Activated naive CD4-positive, alpha-beta T cell treated with anti-CD3 and anti-CD28 coated beads, Interleukin-2, amount 50 U/mL, for 16 hours (primary cell): ENCODE results near the gene HELB.

Source experiments
- DNase-seq: peaks from one replicate; pipeline ENCODE4 v3.0.0-alpha.2; 2020

HELB gene

GRCh38 chr12:66304296-66304900, 2.1 kb downstream of the HELB start:
- DNase-seq, result no peak

- DNase-seq, result no peak
These were observed 7.3 kb downstream of the HELB start for GRCh38 chr12:66309606-66310005.

GRCh38 chr12:66312189-66312588, 9.9 kb downstream of the HELB start:
- no peak for DNase-seq

- DNase-seq, result no peak
These were observed 12.0 kb downstream of the HELB start for GRCh38 chr12:66314278-66314677.

- no peak for DNase-seq
These were observed 17.1 kb downstream of the HELB start for GRCh38 chr12:66319266-66319954.

GRCh38 chr12:66320996-66321395, 18.7 kb downstream of the HELB start:
- no peak for DNase-seq

GRCh38 chr12:66321435-66321834, 19.1 kb downstream of the HELB start:
- DNase-seq, result no peak

GRCh38 chr12:66323017-66323416, 20.7 kb downstream of the HELB start:
- DNase-seq, result no peak

- no peak for DNase-seq
These were observed 27.6 kb downstream of the HELB start for GRCh38 chr12:66329941-66330340.

GRCh38 chr12:66331016-66331415, 28.7 kb downstream of the HELB start:
- no peak for DNase-seq

- no peak for DNase-seq
These were observed 29.5 kb downstream of the HELB start for GRCh38 chr12:66331814-66332213.

GRCh38 chr12:66335746-66336145, 33.5 kb downstream of the HELB start:
- DNase-seq, result no peak

- no peak for DNase-seq
These were observed 35.2 kb downstream of the HELB start for GRCh38 chr12:66337381-66338010.

- DNase-seq, result no peak
These were observed 37.8 kb downstream of the HELB start for GRCh38 chr12:66340131-66340530.

GRCh38 chr12:66341126-66341525, 38.8 kb downstream of the HELB start:
- no peak for DNase-seq

GRCh38 chr12:66345212-66345611, 42.9 kb downstream of the HELB start:
- DNase-seq, result no peak

GRCh38 chr12:66345956-66346355, 43.7 kb downstream of the HELB start:
- DNase-seq, result no peak

- no peak for DNase-seq
These were observed 49.0 kb downstream of the HELB start for GRCh38 chr12:66351301-66351700.

GRCh38 chr12:66352197-66352596, 49.9 kb downstream of the HELB start:
- DNase-seq, result no peak

GRCh38 chr12:66352899-66353298, 50.6 kb downstream of the HELB start:
- DNase-seq, result no peak

GRCh38 chr12:66354291-66354690, 52.0 kb downstream of the HELB start:
- no peak for DNase-seq

GRCh38 chr12:66359300-66359699, 57.0 kb downstream of the HELB start:
- DNase-seq, result no peak

- DNase-seq, result no peak
These were observed 59.4 kb downstream of the HELB start for GRCh38 chr12:66361703-66362102.

GRCh38 chr12:66365718-66366490, 63.6 kb downstream of the HELB start:
- DNase-seq, result no peak
